ENCODE measurements around the gene TNFRSF14. TPM values are rescaled to one million over a fixed set of nuclear protein-coding genes. Genes with fewer than 3 reads are reported as not detected.

The TNFRSF14 gene
- total RNA-seq, 1 donor from 2014 or later, result 0.36 TPM

DNA sequence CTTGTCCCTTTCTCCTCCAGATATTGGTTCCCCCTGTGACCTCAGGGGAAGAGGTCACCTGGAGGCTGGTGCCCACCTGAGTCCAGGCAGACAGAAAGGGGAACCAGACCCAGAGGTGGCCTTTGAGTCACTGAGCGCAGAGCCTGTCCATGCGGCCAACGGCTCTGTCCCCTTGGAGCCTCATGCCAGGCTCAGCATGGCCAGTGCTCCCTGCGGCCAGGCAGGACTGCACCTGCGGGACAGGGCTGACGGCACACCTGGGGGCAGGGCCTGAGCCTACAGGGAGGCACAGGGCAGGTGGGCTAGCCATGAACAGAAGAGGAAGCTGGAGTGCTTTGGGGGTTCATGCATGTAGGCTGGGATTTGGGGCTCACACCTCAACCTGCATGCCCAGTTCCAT, 2.7 kb downstream of the TNFRSF14 start:
- FAIRE-seq, result no peak
- H4K20me1 ChIP-seq (ENCODE audit: insufficient read depth, low read length), result no peaks in the 10 kb centered on the region
- no peaks in the 10 kb centered on the region for H3K9me3 Mint-ChIP-seq (ENCODE audit: unreplicated experiment)

DNA sequence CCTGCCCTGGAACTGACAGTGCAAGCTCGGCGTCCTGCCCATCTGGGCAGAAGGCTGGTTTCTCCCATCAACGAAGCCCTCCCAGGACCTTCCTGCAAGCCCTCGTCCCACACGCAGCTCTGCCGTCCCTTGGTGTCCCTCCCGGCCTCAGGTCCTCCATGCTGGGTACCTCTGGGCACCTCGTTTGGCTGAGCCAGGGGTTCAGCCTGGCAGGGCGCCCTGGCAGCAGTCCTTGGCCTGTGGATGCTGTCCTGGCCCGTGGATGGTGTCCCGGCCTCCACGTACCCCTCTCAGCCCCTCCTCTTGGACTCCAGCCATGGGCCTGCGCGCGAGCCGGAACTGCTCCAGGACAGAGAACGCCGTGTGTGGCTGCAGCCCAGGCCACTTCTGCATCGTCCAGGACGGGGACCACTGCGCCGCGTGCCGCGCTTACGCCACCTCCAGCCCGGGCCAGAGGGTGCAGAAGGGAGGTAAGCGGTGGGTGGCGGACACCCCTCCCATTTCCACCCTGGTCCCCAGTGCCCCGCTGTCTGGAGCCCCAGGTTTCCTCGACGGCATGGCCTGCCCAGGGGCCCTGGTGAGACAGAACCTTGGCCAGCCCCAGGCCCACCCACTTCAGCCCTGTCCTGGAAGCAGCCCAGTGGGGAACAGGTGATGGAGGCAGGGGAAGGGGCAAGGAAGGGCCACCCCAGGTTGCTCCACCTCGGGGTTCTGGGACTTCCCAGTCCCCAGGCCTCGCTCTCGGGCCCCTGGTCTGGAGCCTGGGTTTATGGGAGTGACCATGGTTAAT, 3.5 kb downstream of the TNFRSF14 start:
- no peaks in the 10 kb centered on the region for H3K36me3 Mint-ChIP-seq (ENCODE audit: low read depth, unreplicated experiment)
- peaks cover 9% of the 10 kb centered on the region for H3K4me1 ChIP-seq (ENCODE audit: insufficient read depth, low read length)
- H3K36me3 ChIP-seq (ENCODE audit: insufficient read depth, low read length), result no peaks in the 10 kb centered on the region
- no peak overlapping the region for H3K4me3 Mint-ChIP-seq (ENCODE audit: unreplicated experiment)
- no peaks in the 10 kb centered on the region for H3K9me3 Mint-ChIP-seq (ENCODE audit: unreplicated experiment)
- no peak overlapping the region for H2AFZ ChIP-seq (ENCODE audit: low read depth, low read length)
- H3K4me3 ChIP-seq (ENCODE audit: insufficient read depth, low read depth, low read length), result no peak overlapping the region
- TF ChIP-seq CTCF (IDR thresholded peaks at IDR 0.05; ENCODE audit: insufficient read depth, low read depth, low read length) (no peak), EZH2 (IDR thresholded peaks at IDR 0.05; ENCODE audit: insufficient read depth, low read length) (no peak)
- no peaks in the 10 kb centered on the region for H3K4me1 Mint-ChIP-seq (ENCODE audit: low read depth, unreplicated experiment)
- DNase-seq (ENCODE audit: low read depth) (no peak), FAIRE-seq (no peak)
- peaks cover 14% of the 10 kb centered on the region for H3K27me3 Mint-ChIP-seq (ENCODE audit: low read depth, unreplicated experiment)
- H4K20me1 ChIP-seq (ENCODE audit: insufficient read depth, low read length), result no peaks in the 10 kb centered on the region
- H3K9me3 ChIP-seq (ENCODE audit: insufficient read depth, low read depth, low read length), result no peaks in the 10 kb centered on the region
- no peaks in the 10 kb centered on the region for H3K27me3 ChIP-seq (ENCODE audit: insufficient read depth, low read length)
- H3K27ac Mint-ChIP-seq (ENCODE audit: unreplicated experiment), result no peak overlapping the region
- no peak overlapping the region for H3K9ac ChIP-seq (ENCODE audit: low read length)
- H3K79me2 ChIP-seq (ENCODE audit: insufficient read depth, low read length), result no peaks in the 10 kb centered on the region
- no peak overlapping the region for H3K4me2 ChIP-seq (ENCODE audit: low read length)
- H3K27ac ChIP-seq (ENCODE audit: low read depth, low read length), result no peak overlapping the region

More for the DNA sequence above, 2.7 kb downstream of the TNFRSF14 start:
- H3K79me2 ChIP-seq (ENCODE audit: insufficient read depth, low read length), result no peaks in the 10 kb centered on the region
- H3K4me3 Mint-ChIP-seq (ENCODE audit: unreplicated experiment), result no peak overlapping the region
- H3K36me3 ChIP-seq (ENCODE audit: insufficient read depth, low read length), result no peaks in the 10 kb centered on the region
- H3K27me3 ChIP-seq (ENCODE audit: insufficient read depth, low read length), result no peaks in the 10 kb centered on the region
- no peak for TF ChIP-seq EZH2 (IDR thresholded peaks at IDR 0.05; ENCODE audit: insufficient read depth, low read length)
- TF ChIP-seq CTCF (IDR thresholded peaks at IDR 0.05; ENCODE audit: insufficient read depth, low read depth, low read length), result no peak
- no peak for DNase-seq (ENCODE audit: low read depth)
- H2AFZ ChIP-seq (ENCODE audit: low read depth, low read length), result no peak overlapping the region
- no peaks in the 10 kb centered on the region for H3K9me3 ChIP-seq (ENCODE audit: insufficient read depth, low read depth, low read length)
- H3K27me3 Mint-ChIP-seq (ENCODE audit: low read depth, unreplicated experiment), result peaks cover 16% of the 10 kb centered on the region
- H3K4me2 ChIP-seq (ENCODE audit: low read length), result no peak overlapping the region
- H3K4me1 ChIP-seq (ENCODE audit: insufficient read depth, low read length), result peaks cover 9% of the 10 kb centered on the region
- no peak overlapping the region for H3K4me3 ChIP-seq (ENCODE audit: insufficient read depth, low read depth, low read length)
- no peaks in the 10 kb centered on the region for H3K4me1 Mint-ChIP-seq (ENCODE audit: low read depth, unreplicated experiment)
- no peak overlapping the region for H3K27ac ChIP-seq (ENCODE audit: low read depth, low read length)
- no peak overlapping the region for H3K27ac Mint-ChIP-seq (ENCODE audit: unreplicated experiment)
- no peaks in the 10 kb centered on the region for H3K36me3 Mint-ChIP-seq (ENCODE audit: low read depth, unreplicated experiment)
- no peak overlapping the region for H3K9ac ChIP-seq (ENCODE audit: low read length)
